Erythroblast (primary cell): ENCODE results near the gene PAX6.

Source experiments
- GATA1 ChIP-seq: IDR thresholded peaks from 2 replicates; pipeline ENCODE4 v1.6.1; 2011; ENCODE audit warnings: low read depth, mild to moderate bottlenecking, control low read depth, low read length, moderate library complexity
- POLR2A ChIP-seq: IDR thresholded peaks from 2 replicates; pipeline ENCODE4 v1.6.1; 2011; ENCODE audit warnings: mild to moderate bottlenecking, low read length

DNA sequence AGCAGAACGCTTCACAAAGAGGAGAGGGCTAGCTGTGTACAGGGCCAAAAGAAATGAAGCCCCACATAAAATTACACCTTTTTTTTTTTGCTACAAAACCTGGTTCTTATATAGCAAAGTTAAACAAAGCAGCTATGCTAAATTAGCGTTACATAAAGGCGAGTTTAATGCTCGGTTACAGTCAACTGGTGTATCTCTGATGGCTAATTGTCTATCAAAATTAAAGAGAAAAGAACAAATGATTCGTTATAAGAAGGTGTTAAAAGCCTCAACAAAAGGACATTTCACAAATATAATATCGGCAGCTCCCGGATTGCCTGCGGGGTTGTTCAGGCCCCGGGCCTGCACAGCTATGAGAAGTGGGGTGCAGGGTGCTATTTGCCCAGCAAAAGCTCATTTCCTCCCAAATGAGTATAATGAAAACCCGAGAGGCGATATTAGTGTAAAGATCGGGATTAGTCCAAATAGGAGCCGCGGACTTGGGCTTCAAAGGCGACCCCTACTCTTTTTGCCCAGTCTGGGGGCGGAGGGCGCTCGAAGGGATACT lies 13.3 kb upstream of the PAX6 start:
- TF ChIP-seq POLR2A, result no peak
- TF ChIP-seq GATA1, result no peak
